K562 (cell line): ENCODE measurements around the gene MCL1. TPM values are rescaled to one million over a fixed set of nuclear protein-coding genes. Genes with fewer than 3 reads are reported as not detected.

Source experiments
- CHD4 ChIP-seq: fragments of 200-600 bp; sonication (generic); IDR thresholded peaks from 3 replicates; pipeline ENCODE4 v1.6.1; 2012; ENCODE audit warnings: low read depth, mild to moderate bottlenecking, mixed read lengths, low read length, inconsistent platforms; ENCODE audit not compliant: insufficient read depth, insufficient replicate concordance, poor library complexity, severe bottlenecking
- HINFP ChIP-seq: fragments of 450-650 bp; conservative IDR thresholded peaks from 2 replicates; pipeline ENCODE4 v1.6.1; 2016; ENCODE audit warnings: missing genetic modification characterization, low read depth, mild to moderate bottlenecking, control low read depth, missing compliant biosample characterization
- HNRNPK ChIP-seq: fragments of 200-400 bp; formaldehyde crosslinking; IDR thresholded peaks from one replicate; pipeline ENCODE4 v1.6.1; 2018; ENCODE audit warnings: mild to moderate bottlenecking, low read depth, low read length; ENCODE audit not compliant: poor library complexity, severe bottlenecking
- ILK ChIP-seq: fragments of 450-650 bp; IDR thresholded peaks from 2 replicates; pipeline ENCODE4 v1.6.1; 2016; ENCODE audit warnings: missing genetic modification characterization, low read depth, mild to moderate bottlenecking, missing compliant biosample characterization, moderate library complexity, borderline replicate concordance
- JUNB ChIP-seq: fragments of 450-650 bp; formaldehyde crosslinking; conservative IDR thresholded peaks from 2 replicates; pipeline ENCODE4 v1.4.0; 2020; ENCODE audit warnings: mild to moderate bottlenecking
- KLF10 ChIP-seq: fragments of 250-450 bp; sonication (Bioruptor Pico); IDR thresholded peaks from 2 replicates; pipeline ENCODE4 v1.6.1; 2021; ENCODE audit warnings: matching md5 sums
- KLF13 ChIP-seq: fragments of 450-650 bp; IDR thresholded peaks from 2 replicates; pipeline ENCODE4 v1.6.1; 2016; ENCODE audit warnings: missing genetic modification characterization, low read depth, mild to moderate bottlenecking, missing compliant biosample characterization, moderate library complexity, borderline replicate concordance
- MCM5 ChIP-seq: fragments of 450-650 bp; IDR thresholded peaks from 2 replicates; pipeline ENCODE4 v1.6.1; 2016; ENCODE audit warnings: low read depth
- MEF2A ChIP-seq: IDR thresholded peaks from 2 replicates; pipeline ENCODE4 v1.6.1; 2011; ENCODE audit warnings: low read depth, mild to moderate bottlenecking, low read length, moderate library complexity; ENCODE audit not compliant: control insufficient read depth
- NEUROD1 ChIP-seq: fragments of 150-350 bp; IDR thresholded peaks from 2 replicates; pipeline ENCODE4 v1.6.1; 2014; ENCODE audit warnings: borderline replicate concordance, low read length, low read depth; ENCODE audit not compliant: partially characterized antibody
- POLR2A ChIP-seq: fragments of 450-650 bp; conservative IDR thresholded peaks from 2 replicates; pipeline ENCODE4 v1.6.1; 2016
- POLR2G ChIP-seq: fragments of 200-400 bp; formaldehyde crosslinking; IDR thresholded peaks from 2 replicates; pipeline ENCODE4 v1.6.1; 2017; ENCODE audit warnings: low read depth, mild to moderate bottlenecking, antibody characterized with exemption, low read length, moderate library complexity
- PRPF4 ChIP-seq: fragments of 200-400 bp; formaldehyde crosslinking; IDR thresholded peaks from one replicate; pipeline ENCODE4 v1.6.1; 2017; ENCODE audit warnings: low read length, low read depth, mild to moderate bottlenecking; ENCODE audit not compliant: insufficient read depth, poor library complexity, severe bottlenecking
- RAD51 ChIP-seq: fragments of 450-650 bp; IDR thresholded peaks from 2 replicates; pipeline ENCODE4 v1.7.1; 2016; ENCODE audit warnings: low read depth, mild to moderate bottlenecking, borderline replicate concordance
- TFAM ChIP-seq: fragments of 250-450 bp; sonication (Bioruptor Pico); conservative IDR thresholded peaks from 2 replicates; pipeline ENCODE4 v1.5.0; 2021; ENCODE audit warnings: mild to moderate bottlenecking, moderate library complexity
- U2AF2 ChIP-seq: fragments of 200-400 bp; formaldehyde crosslinking; optimal IDR thresholded peaks from 2 replicates; pipeline ENCODE3; 2017; ENCODE audit warnings: low read depth, mild to moderate bottlenecking, low read length
- YY1 ChIP-seq, 3 experiments: IDR thresholded peaks; 2 replicates each; pipeline ENCODE4 v1.6.1; 2011; ENCODE audit warnings: low read length in 2 of 3, mild to moderate bottlenecking in 2 of 3, moderate library complexity in 2 of 3, borderline replicate concordance in 1 of 3, control low read depth in 1 of 3, low read depth in 1 of 3; ENCODE audit not compliant: insufficient read depth in 3 of 3, insufficient replicate concordance in 2 of 3, control insufficient read depth in 1 of 3, insufficient read length in 1 of 3; ENCODE audit errors: extremely low read depth in 1 of 3
- ZBTB7A ChIP-seq: IDR thresholded peaks from 2 replicates; pipeline ENCODE4 v1.6.1; 2011; ENCODE audit warnings: low read depth, mild to moderate bottlenecking, low read length, moderate library complexity, borderline replicate concordance; ENCODE audit not compliant: control insufficient read depth
- ZC3H11A ChIP-seq: IDR thresholded peaks from 2 replicates; pipeline ENCODE4 v1.6.1; 2012; ENCODE audit warnings: low read depth, low read length, improper control_type of control experiment
- ZNF124 ChIP-seq: sonication (generic); formaldehyde crosslinking; IDR thresholded peaks from 2 replicates; pipeline ENCODE4 v1.8.1; 2022; ENCODE audit warnings: missing genetic modification reagents
- ZNF140 ChIP-seq: fragments of 250-450 bp; sonication (Bioruptor Pico); IDR thresholded peaks from 2 replicates; pipeline ENCODE4 v1.8.0; 2021; ENCODE audit warnings: moderate library complexity, mild to moderate bottlenecking, inconsistent platforms
- ZNF224 ChIP-seq: sonication (generic); formaldehyde crosslinking; IDR thresholded peaks from 2 replicates; pipeline ENCODE4 v1.8.0; 2022; ENCODE audit warnings: mild to moderate bottlenecking, missing genetic modification reagents
- ZNF316 ChIP-seq: fragments of 450-650 bp; IDR thresholded peaks from 2 replicates; pipeline ENCODE4 v1.6.1; 2016
- ZNF586 ChIP-seq: fragments of 450-650 bp; formaldehyde crosslinking; conservative IDR thresholded peaks from 2 replicates; pipeline ENCODE4 v1.4.0; 2020; ENCODE audit warnings: mild to moderate bottlenecking, moderate library complexity
- ZNF77 ChIP-seq: fragments of 250-450 bp; sonication (Bioruptor Pico); IDR thresholded peaks from 2 replicates; pipeline ENCODE4 v1.5.0; 2020
- polyA plus RNA-seq, 8 experiments: library from polyadenylated mRNA; depleted of rRNA in 4 of 8; stranded (reverse) in 5 of 8; unstranded in 3 of 8; fragments of >200 nt; fragmentation: Nextera tagmentation in 2 of 8; fragmentation: Illumina TruSeq in 1 of 8; extraction: Ambion mirVana in 2 of 8; extraction: Trizol in 1 of 8; gene quantifications; 2 replicates each; pipeline versions ENCODE4 v1.2.1 to v1.2.3, GENCODE V29; 2011 to 2014; ENCODE audit warnings: inconsistent platforms in 1 of 8, missing spikeins in 1 of 8
- total RNA-seq, 7 experiments: library from RNA; depleted of rRNA in 6 of 7; stranded (reverse); fragments of >200 nt in 6 of 7; fragmentation: Illumina TruSeq in 2 of 7; extraction: Trizol in 2 of 7; gene quantifications; 2 replicates each; pipeline versions ENCODE4 v1.2.1 to v1.2.3, GENCODE V29; 2011 to 2021; ENCODE audit warnings: low replicate concordance in 1 of 7

Gene MCL1
- total and polyA plus RNA-seq, 9 of the 15 experiments (the other 6 are each of a cell fraction or from before 2014, with no cell fraction given): 27.1 to 224 (median 138) TPM

DNA sequence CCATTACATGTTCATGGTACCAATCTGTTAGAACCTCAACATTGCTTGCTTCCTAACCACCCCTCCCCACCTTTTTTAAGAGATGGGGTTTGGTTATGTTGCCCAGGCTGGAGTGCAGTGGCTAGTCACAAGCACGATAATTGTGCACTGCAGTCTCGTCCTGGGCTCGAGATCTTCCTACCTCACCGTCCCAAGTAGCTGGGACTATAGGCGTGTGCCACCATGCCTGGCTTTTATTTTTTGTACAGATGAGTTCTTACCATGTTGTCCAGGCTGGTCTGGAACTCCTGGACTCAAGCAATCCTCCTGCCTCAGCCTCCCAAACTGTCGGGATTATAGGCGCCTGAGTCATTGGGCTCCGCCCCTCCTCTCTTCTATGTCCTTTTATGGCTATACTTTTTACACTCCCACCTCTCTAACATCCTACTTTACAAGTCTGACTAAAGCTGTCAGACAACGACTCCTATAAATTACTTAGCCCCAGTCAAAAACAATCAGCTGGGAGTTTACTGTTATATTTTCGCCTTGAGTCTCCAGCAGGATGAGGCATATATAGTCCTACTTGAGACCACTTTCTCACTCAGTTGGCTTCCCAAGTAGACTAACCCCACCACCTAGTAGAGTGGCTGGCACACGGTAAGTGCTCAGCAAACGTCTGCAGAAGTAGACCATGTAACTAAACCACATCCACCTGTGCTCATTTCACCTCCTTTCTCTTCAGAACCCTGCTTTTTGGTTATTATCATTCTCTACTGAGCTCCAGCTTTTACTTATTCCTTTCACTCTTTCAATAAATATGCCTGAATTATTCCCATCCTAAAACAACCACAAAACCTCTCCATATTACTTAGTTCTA is 36.2 kb upstream of the MCL1 start (continued):
- TF ChIP-seq MCM5: no peak
- TF ChIP-seq CHD4: no peak
- no peak for TF ChIP-seq KLF10 (CRISPR knock-in tag)
- TF ChIP-seq ZNF316: 0 out of 2 replicates have a peak, but pooled peaks have one; percentile 5
- no peak for TF ChIP-seq YY1 (IDR thresholded peaks at IDR 0.05; ENCODE audit: borderline replicate concordance in 1 of 3, control insufficient read depth in 1 of 3, extremely low read depth in 1 of 3, insufficient read depth in 3 of 3, insufficient read length in 1 of 3, insufficient replicate concordance in 2 of 3, low read depth in 1 of 3, low read length in 2 of 3)
- TF ChIP-seq ZNF124 (CRISPR knock-in tag): no peak
- no peak for TF ChIP-seq ZNF586 (CRISPR knock-in tag)
- no peak for TF ChIP-seq U2AF2
- no peak for TF ChIP-seq ZBTB7A
- TF ChIP-seq TFAM (CRISPR knock-in tag): no peak
- TF ChIP-seq RAD51: no peak
- no peak for TF ChIP-seq HINFP (tag)
- TF ChIP-seq PRPF4: no peak
- TF ChIP-seq ILK: no peak
- no peak for TF ChIP-seq MEF2A
- no peak for TF ChIP-seq KLF13 (tag)
- TF ChIP-seq JUNB (CRISPR knock-in tag): no peak
- TF ChIP-seq POLR2A: no peak; the same call in none of the 2 replicates
- peak; percentile 19; the same call in 1 of the 2 replicates for TF ChIP-seq POLR2G
- no peak for TF ChIP-seq ZNF77 (CRISPR knock-in tag)
- no peak for TF ChIP-seq HNRNPK
- no peak for TF ChIP-seq NEUROD1
- no peak for TF ChIP-seq ZNF140 (CRISPR knock-in tag)
- TF ChIP-seq ZNF224 (CRISPR knock-in tag): no peak
- TF ChIP-seq ZC3H11A: no peak
